ENCODE results near the gene MGAT4C.

DNA sequence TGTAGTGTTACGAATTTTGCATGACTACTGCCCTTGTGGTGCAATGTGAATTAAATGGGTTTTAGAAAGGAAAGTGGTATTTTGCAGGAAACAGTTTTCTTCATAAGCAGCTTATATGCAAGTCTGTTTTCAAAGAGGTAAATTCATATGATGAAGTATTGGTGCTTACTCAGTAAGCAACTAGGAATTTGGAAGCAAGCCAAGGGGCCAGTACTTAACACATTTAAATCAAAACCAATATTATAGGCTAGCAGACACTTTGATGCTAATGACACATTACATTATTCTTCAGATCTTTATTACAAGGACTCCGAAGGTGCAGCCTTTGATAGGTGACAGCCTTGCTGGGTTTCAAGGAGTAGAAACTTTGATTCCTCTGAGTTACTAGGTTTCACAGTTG is 23.1 kb downstream of the MGAT4C start:
- TF ChIP-seq, protein P1, sequence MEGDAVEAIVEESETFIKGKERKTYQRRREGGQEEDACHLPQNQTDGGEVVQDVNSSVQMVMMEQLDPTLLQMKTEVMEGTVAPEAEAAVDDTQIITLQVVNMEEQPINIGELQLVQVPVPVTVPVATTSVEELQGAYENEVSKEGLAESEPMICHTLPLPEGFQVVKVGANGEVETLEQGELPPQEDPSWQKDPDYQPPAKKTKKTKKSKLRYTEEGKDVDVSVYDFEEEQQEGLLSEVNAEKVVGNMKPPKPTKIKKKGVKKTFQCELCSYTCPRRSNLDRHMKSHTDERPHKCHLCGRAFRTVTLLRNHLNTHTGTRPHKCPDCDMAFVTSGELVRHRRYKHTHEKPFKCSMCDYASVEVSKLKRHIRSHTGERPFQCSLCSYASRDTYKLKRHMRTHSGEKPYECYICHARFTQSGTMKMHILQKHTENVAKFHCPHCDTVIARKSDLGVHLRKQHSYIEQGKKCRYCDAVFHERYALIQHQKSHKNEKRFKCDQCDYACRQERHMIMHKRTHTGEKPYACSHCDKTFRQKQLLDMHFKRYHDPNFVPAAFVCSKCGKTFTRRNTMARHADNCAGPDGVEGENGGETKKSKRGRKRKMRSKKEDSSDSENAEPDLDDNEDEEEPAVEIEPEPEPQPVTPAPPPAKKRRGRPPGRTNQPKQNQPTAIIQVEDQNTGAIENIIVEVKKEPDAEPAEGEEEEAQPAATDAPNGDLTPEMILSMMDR (IDR thresholded peaks at IDR 0.05), result no peak
- no peak for TF ChIP-seq POLR2A (IDR thresholded peaks at IDR 0.05)
